GM18867 (cell line): ENCODE results near the gene CYSLTR2.
"Not testable (repeated sequence)": the region's sequence is repeated elsewhere in the genome, so short reads cannot be mapped to it uniquely, and the experiment has no call there.

ENCODE experiments used
- ATAC-seq: cut with Tn5 transposase; IDR thresholded peaks from one replicate; pipeline ENCODE4 v1.9.1; 2021; ENCODE audit warnings: mild to moderate bottlenecking, moderate library complexity; ENCODE audit not compliant: unreplicated experiment

The CYSLTR2 gene

GRCh38 chr13:48686636-48687210, 33.0 kb downstream of the CYSLTR2 start:
- ATAC-seq: no peak

GRCh38 chr13:48687249-48687648, 33.5 kb downstream of the CYSLTR2 start:
- no peak for ATAC-seq

GRCh38 chr13:48693998-48694397, 40.3 kb downstream of the CYSLTR2 start:
- no peak for ATAC-seq

GRCh38 chr13:48695776-48696175, 42.0 kb downstream of the CYSLTR2 start:
- ATAC-seq: no peak

- not testable (repeated sequence) for ATAC-seq
These were observed 42.9 kb downstream of the CYSLTR2 start for GRCh38 chr13:48696676-48697075.

- ATAC-seq: no peak
These were observed 53.7 kb downstream of the CYSLTR2 start for GRCh38 chr13:48707405-48707804.

GRCh38 chr13:48708764-48709163, 55.0 kb downstream of the CYSLTR2 start:
- ATAC-seq: no peak

GRCh38 chr13:48709213-48709612, 55.5 kb downstream of the CYSLTR2 start:
- no peak for ATAC-seq

- ATAC-seq: no peak
These were observed 56.4 kb downstream of the CYSLTR2 start for GRCh38 chr13:48710160-48710559.

GRCh38 chr13:48712141-48712540, 58.4 kb downstream of the CYSLTR2 start:
- ATAC-seq: no peak

GRCh38 chr13:48715977-48716376, 62.2 kb downstream of the CYSLTR2 start:
- no peak for ATAC-seq

GRCh38 chr13:48720621-48721020, 66.9 kb downstream of the CYSLTR2 start:
- ATAC-seq: no peak

GRCh38 chr13:48723168-48723567, 69.4 kb downstream of the CYSLTR2 start:
- no peak for ATAC-seq

- ATAC-seq: no peak
These were observed 71.5 kb downstream of the CYSLTR2 start for GRCh38 chr13:48725271-48725670.

- no peak for ATAC-seq
These were observed 73.0 kb downstream of the CYSLTR2 start for GRCh38 chr13:48726711-48727110.

GRCh38 chr13:48727241-48728011, 73.7 kb downstream of the CYSLTR2 start:
- ATAC-seq: no peak

GRCh38 chr13:48728226-48728625, 74.5 kb downstream of the CYSLTR2 start:
- no peak for ATAC-seq

GRCh38 chr13:48728876-48729275, 75.1 kb downstream of the CYSLTR2 start:
- ATAC-seq: no peak

- ATAC-seq: no peak
These were observed 76.1 kb downstream of the CYSLTR2 start for GRCh38 chr13:48729856-48730255.

- ATAC-seq: no peak
These were observed 77.4 kb downstream of the CYSLTR2 start for GRCh38 chr13:48731001-48731658.

GRCh38 chr13:48731957-48732569, 78.3 kb downstream of the CYSLTR2 start:
- peak; percentile 77 for ATAC-seq
